Central memory CD8-positive, alpha-beta T cell (primary cell): ENCODE data around the gene CDCP1.

Experiments used
- ATAC-seq: fragments of 150-1000 bp; cut with Tn5 transposase; replicated peaks from 2 replicates; pipeline ENCODE4 v1.10.0; 2022; ENCODE audit warnings: mild to moderate bottlenecking, moderate FRiP score, moderate number of reproducible peaks; ENCODE audit not compliant: poor library complexity, severe bottlenecking; ENCODE audit errors: extremely low read depth
- DNase-seq, 2 donors: peaks; one replicate each; pipeline ENCODE4 v3.0.0; 2021; ENCODE audit warnings: low spot score in 2 of 2
- H3K27ac Mint-ChIP-seq: one replicate; pipeline ENCODE4 v1.8.0; 2022; ENCODE audit warnings: low read depth, mild to moderate bottlenecking, moderate library complexity, mixed read lengths
- H3K27me3 Mint-ChIP-seq: one replicate; pipeline ENCODE4 v1.8.0; 2022; ENCODE audit warnings: mixed read lengths
- H3K36me3 Mint-ChIP-seq: one replicate; pipeline ENCODE4 v1.8.0; 2022; ENCODE audit warnings: mild to moderate bottlenecking, moderate library complexity, mixed read lengths; ENCODE audit not compliant: insufficient read depth
- H3K4me1 Mint-ChIP-seq: one replicate; pipeline ENCODE4 v1.8.0; 2022; ENCODE audit warnings: mixed read lengths
- H3K4me3 Mint-ChIP-seq: one replicate; pipeline ENCODE4 v1.8.0; 2022; ENCODE audit warnings: mild to moderate bottlenecking, moderate library complexity, mixed read lengths
- H3K9me3 Mint-ChIP-seq: one replicate; pipeline ENCODE4 v1.8.0; 2022; ENCODE audit warnings: mixed read lengths

Gene CDCP1

DNA sequence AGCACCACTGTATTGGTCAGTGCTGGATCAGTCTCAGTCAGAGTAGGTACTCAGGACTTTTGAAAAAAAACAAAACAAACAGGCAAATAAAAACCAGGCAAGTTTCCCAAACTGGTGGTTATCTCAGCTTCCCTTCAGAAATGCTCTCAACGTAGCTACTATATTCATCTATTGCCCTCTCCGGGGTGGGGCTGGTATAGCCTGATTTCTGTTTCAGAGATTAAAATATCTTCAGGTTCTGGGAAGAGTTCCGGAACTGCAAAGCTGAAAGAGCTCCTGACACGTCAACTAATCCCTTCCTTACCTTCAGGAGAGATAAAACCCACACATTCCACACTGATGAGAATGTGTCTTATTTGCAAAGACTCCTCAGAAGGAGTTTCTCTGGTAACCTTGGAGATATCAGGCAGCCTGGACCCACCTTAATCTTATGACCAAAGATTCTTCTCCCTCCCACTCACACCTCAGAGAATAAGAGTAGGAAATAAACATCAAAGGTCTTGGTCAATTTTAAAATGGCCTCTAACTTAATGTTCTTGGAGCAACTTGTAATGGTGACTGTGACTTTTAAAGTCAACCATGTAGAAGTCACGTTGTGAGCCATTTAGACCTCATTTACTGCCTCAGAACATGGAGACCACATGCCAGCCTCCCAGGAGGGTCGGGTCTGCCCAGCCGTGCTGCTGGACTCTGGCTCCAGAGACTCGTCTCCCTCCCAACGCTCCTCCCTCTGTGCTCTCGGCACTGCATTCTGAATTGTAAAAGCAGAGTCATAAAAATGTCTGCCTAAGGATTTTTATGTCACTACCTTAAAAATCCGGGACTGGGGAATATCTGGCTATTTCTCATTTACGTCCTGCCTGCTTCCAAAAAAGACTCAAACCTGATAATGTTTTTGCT lies 53.8 kb downstream of the CDCP1 start:
- Mint-ChIP-seq H3K27me3 (peaks cover 45% of the 10 kb centered on the region), H3K27ac (no peak overlapping the region), H3K36me3 (peaks cover 3% of the 10 kb centered on the region), H3K9me3 (peaks cover 4% of the 10 kb centered on the region), H3K4me1 (no peaks in the 10 kb centered on the region), H3K4me3 (no peak overlapping the region)
- no peak for DNase-seq
- ATAC-seq = no peak

DNA sequence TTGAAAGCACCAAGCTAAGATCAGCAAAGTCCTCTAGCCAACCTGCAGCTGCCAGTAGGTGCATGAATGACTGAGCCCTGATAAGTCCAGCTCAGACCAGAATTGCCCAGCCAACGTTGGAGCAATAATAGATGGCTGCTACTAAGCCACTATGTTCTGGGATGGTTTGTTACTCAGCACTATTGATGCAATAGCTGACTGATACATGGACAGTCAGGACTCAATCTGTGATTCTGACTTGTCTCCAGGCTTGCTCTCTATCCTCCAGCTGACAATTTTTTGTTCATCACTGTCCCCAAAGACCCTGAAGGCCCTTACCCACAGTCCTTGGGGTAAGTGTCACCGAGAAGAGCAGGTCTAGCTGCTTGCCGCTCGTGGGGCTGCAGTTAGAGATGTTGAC lies 55.3 kb downstream of the CDCP1 start:
- no peak for ATAC-seq
- Mint-ChIP-seq H3K4me1 (no peaks in the 10 kb centered on the region), H3K27me3 (peaks cover 37% of the 10 kb centered on the region), H3K27ac (no peak overlapping the region), H3K9me3 (peaks cover 4% of the 10 kb centered on the region), H3K4me3 (no peak overlapping the region), H3K36me3 (peaks cover 3% of the 10 kb centered on the region)
- DNase-seq = no peak

DNA sequence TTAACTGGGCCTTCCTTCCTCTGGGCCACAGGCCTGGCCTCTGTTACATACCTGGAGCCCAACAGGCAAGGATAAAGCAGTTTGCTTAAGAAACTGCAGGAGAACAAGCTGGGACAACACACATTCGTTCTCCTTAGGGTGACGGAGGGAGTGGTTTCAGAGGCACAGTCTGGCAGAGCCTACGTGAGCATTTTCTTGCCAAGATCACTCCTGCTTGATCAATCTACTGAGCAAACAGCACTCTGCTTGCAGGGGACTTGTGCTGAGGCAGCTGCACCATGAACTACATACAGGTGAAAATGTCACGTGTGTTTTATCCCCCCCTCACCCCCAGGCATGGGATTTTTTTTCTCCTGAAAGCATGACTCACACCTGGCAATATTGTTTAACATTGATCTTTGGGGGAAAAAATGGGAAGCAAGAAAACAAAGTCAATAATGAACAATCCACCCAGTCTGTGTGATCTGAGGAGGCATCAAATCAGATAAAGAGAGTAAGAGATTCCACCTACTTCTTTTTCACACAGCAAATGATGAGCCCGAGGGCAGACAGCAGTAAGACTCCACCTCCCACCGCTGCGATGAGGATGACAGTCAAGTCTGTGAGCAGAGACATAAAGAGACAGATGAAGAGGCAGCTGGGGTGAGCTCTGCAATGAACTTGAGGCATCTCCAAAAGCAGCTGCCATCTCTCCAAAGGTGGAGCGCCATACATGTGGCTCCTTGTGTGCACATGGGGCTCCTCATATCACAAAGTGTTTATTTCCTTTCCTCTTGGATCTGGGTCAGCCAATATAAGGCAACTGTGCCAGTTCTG lies 57.4 kb downstream of the CDCP1 start:
- no peak for ATAC-seq

DNA sequence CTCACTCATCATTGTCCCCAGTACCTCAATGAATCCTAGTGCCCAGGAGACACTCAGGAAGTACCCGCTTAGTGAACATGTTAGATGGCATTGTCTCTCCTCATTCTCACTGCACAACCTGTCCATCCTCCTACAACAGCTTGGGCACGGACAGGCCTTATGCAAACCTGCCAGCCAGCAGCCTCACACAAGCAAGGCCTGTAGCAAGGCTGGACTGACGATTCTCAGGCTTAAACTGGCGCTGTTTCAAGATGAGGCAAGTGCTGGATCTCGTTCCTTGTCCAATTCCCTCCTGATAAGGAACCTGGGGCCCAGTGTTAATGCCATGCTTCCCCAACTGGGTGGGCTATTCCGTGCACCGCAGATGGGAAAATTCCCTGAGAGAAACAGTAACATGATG lies 59.0 kb downstream of the CDCP1 start:
- ATAC-seq = no peak
- Mint-ChIP-seq H3K4me1 (no peaks in the 10 kb centered on the region), H3K9me3 (no peaks in the 10 kb centered on the region), H3K27ac (no peak overlapping the region), H3K36me3 (no peaks in the 10 kb centered on the region), H3K4me3 (no peak overlapping the region), H3K27me3 (peaks cover 15% of the 10 kb centered on the region)
- DNase-seq = no peak

More for the DNA sequence above, 57.4 kb downstream of the CDCP1 start:
- Mint-ChIP-seq H3K27ac (no peak overlapping the region), H3K4me3 (no peak overlapping the region), H3K9me3 (no peaks in the 10 kb centered on the region), H3K4me1 (no peaks in the 10 kb centered on the region), H3K36me3 (no peaks in the 10 kb centered on the region), H3K27me3 (peaks cover 21% of the 10 kb centered on the region)
- no peak for DNase-seq

DNA sequence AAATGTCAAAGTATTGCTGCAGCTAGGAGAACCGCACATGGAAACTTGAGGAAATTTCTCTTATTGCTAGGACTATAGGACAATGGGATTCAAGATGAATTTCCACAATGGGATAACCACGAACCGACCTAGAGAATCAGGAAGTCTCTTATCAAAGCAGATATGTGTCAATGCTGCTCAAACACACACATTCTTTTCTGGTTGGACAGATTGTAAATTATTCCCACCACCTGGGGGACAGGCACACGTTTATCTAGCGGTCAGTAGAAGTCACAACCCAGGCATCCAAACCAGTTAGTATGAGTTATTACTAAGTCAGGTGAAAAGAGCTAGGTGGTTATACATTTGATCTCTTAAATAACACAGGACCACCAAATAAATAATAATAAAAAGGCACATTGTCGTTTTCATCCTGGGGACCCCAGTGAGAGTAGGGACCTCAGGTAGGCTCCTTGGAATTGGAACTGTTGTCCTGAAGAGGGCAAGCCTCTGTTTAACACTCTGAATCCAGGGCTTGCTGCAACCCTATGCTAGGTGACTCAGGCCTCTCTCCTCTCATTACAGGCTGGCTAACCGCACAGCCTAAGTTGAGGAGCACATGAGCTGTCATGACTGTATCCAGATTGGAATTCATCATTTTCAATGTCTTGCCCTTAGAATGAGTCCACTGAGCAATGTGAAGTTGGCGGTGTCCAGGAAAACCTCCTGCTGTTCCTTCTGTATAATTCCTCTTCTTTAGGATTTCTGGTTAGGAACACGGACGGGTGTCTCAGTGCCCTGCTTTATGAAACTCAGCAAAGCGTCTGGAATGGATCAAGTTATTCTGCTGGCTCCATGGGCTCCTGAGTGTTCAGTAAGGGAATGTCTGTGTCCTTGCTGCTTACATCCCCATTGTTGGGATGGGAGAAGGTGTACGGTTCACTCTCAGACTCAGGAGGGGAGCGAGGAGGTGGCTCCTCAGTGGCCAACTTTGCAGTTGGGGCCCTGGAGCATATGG lies 61.1 kb downstream of the CDCP1 start:
- no peak for DNase-seq
- Mint-ChIP-seq H3K27me3 (peaks cover 15% of the 10 kb centered on the region), H3K4me3 (no peak overlapping the region), H3K36me3 (peaks cover 2% of the 10 kb centered on the region), H3K27ac (no peak overlapping the region), H3K4me1 (no peaks in the 10 kb centered on the region), H3K9me3 (no peaks in the 10 kb centered on the region)
- no peak for ATAC-seq

DNA sequence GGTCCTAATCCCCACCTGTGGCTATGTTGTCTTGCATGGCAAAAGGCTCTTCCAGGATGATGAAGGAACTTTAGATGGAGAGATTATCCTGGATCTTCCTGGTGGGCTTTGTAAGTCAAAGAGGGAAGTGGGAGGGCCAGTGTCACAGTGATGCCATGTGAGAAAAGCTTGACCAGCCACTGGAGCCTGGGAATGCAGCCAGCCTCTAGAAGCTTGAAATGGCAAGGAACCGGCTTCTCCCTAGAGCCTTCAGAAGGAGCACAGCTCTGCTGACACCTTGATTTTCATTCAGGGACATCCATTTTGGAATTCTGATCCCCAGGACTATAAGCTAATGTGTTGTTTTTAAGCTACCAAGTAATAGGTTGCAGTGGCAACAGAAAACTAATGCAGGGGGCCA lies 61.8 kb downstream of the CDCP1 start:
- peaks cover 2% of the 10 kb centered on the region for H3K36me3 Mint-ChIP-seq
- DNase-seq (no peak), ATAC-seq (no peak)
- no peaks in the 10 kb centered on the region for H3K4me1 Mint-ChIP-seq
- peaks cover 15% of the 10 kb centered on the region for H3K27me3 Mint-ChIP-seq
- H3K27ac Mint-ChIP-seq = no peak overlapping the region
- no peak overlapping the region for H3K4me3 Mint-ChIP-seq
- H3K9me3 Mint-ChIP-seq = no peaks in the 10 kb centered on the region

DNA sequence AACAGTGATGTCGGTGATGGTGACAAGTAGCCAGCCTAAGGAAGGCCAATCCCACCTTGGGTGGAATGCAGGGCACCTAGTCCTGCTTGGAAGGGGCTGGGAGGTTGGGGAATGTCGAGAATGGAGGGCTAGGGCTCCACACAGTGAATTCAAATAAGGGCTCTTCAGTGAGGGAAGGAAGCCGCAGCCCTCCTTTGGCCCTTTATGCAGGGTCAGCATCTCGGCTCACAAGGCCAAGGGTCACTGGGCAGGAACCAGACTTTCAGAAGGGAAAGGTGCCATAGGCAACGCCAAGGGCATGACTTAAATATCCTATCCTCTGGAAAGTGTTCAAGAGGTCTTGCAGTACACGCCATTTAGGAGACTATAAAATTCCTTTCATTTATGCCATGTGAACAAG lies 63.2 kb downstream of the CDCP1 start:
- ATAC-seq = no peak
- Mint-ChIP-seq H3K4me1 (no peaks in the 10 kb centered on the region), H3K9me3 (no peaks in the 10 kb centered on the region), H3K27me3 (peaks cover 15% of the 10 kb centered on the region), H3K4me3 (no peak overlapping the region), H3K27ac (no peak overlapping the region), H3K36me3 (peaks cover 2% of the 10 kb centered on the region)
- no peak for DNase-seq

DNA sequence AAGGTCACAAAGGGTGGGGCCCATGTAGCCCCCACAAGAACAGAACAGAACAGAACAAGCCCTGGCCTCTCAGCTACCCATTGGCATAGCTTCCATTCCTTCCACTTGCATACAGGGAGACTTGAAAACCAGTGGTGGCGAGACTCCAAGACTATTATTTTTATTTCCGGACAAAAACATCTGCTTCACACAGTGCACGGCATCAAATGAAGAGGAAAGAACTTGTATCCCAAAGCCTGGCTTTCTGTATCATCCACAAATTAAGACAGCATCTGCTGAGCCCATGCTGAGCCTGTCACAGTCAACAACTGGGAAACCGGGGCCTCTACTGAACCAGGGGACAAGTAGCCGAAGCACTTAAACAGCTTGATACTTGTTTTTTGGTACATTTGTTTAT lies 64.0 kb downstream of the CDCP1 start:
- peaks cover 15% of the 10 kb centered on the region for H3K27me3 Mint-ChIP-seq
- H3K27ac Mint-ChIP-seq = no peak overlapping the region
- H3K4me1 Mint-ChIP-seq = no peaks in the 10 kb centered on the region
- no peak for ATAC-seq
- DNase-seq = no peak
- no peak overlapping the region for H3K4me3 Mint-ChIP-seq
- peaks cover 2% of the 10 kb centered on the region for H3K36me3 Mint-ChIP-seq
- no peaks in the 10 kb centered on the region for H3K9me3 Mint-ChIP-seq

DNA sequence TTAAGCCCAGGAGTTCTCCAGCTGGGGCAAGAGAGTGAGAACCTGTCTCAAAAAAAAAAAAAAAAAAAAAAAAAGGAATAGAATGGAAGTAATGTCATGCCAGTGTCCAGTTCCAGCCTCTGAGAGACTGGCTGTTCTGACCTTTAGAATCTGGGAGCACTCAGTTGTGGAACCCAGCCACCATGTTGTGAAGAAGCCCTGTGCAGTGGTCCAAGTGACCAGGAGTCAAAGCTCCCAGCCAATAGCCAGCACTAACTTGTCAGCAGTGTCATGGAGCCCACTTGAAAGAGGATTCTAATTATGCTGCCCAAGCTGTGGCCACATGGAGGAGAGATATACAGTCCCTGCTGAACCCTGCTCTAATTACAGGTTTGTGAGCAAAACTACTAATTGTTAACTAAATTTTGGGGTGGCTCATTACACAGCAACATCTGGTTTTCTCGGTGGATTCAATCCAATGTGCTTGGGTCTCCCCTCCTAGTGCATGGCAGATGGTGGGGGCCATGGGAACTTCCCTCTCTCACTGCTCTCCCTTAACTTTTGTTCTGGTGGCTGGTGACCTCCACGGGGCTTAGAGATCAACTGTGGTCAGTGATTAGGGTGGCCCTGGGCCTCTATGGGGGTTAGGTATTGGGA lies 64.6 kb downstream of the CDCP1 start:
- H3K4me1 Mint-ChIP-seq = no peaks in the 10 kb centered on the region
- peaks cover 15% of the 10 kb centered on the region for H3K27me3 Mint-ChIP-seq
- no peak for DNase-seq
- H3K27ac Mint-ChIP-seq = no peak overlapping the region
- H3K36me3 Mint-ChIP-seq = peaks cover 2% of the 10 kb centered on the region
- no peak overlapping the region for H3K4me3 Mint-ChIP-seq
- ATAC-seq = no peak
- H3K9me3 Mint-ChIP-seq = no peaks in the 10 kb centered on the region

DNA sequence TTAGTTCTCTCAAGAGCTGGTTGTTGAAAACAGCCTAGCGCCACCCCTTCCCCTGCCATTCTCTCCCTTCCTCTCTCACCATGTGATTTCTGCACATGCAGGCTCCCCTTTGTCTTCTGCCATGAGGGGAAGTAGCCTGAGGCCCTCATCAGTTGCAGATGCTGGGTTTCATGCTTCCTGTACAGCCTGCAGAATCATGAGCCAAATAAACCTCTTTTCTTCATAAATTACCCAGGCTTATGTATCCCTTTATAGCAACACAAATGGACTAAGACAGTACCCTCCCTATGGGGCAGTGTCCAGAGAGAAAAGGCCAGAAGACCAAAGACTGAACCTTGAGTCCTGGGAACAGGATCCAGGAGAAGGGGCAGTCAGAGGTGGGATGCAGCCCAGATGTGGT lies 65.4 kb downstream of the CDCP1 start:
- Mint-ChIP-seq H3K9me3 (no peaks in the 10 kb centered on the region), H3K4me1 (no peaks in the 10 kb centered on the region), H3K36me3 (peaks cover 2% of the 10 kb centered on the region), H3K4me3 (no peak overlapping the region), H3K27me3 (peaks cover 15% of the 10 kb centered on the region), H3K27ac (no peak overlapping the region)
- DNase-seq (no peak), ATAC-seq (no peak)

DNA sequence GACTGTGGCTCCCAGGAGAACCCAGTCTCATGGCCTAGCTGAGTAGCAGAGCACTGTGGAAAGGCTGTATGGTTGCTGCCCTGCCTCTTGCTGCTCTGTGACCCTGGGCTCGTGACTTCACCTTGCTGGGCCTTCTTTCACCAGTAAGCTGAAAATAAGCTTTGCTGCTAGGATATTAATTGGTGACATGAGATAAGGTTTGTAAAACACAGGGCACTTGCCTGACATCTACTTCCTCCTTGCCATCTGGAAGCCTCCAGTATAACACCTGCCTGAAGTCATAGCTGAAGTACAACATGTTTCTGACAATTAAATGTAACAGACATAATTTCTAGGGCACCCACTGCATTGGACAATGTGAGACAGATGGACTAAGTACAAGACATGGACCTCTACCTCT lies 66.5 kb downstream of the CDCP1 start:
- Mint-ChIP-seq H3K4me1 (no peaks in the 10 kb centered on the region), H3K27ac (no peak overlapping the region), H3K9me3 (no peaks in the 10 kb centered on the region), H3K4me3 (no peak overlapping the region), H3K36me3 (peaks cover 2% of the 10 kb centered on the region), H3K27me3 (peaks cover 18% of the 10 kb centered on the region)
- ATAC-seq (no peak), DNase-seq (no peak)
